ENCODE data around the gene ALAD.

DNA sequence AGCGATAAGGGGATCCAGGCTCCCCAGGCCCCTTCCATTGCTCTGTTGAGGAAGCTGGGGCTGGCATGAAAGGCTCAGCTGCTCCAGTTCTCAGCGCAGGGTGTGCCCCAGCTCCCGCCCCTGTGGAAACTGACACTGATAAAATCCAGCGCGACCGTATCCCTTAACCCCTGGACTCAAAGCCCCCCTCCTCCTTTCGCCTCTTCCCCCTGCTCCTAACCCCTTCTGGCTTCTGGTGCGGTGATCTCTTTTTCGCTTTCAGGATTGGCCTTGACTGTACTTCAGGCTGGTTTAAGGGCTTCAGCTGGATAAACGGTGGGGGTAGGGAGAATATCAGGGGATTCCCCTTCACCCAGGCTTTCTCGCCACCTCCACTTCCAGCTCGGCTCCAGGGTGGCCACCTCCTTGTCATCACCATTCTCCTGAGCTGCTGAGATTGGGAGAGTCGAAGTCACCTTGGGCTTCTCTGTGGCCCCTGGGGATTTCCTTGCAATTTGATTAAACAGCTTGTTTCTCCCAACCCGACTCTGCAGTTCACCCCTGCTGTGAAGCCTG is 50.9 kb downstream of the ALAD start:
- TF ChIP-seq, protein P1, sequence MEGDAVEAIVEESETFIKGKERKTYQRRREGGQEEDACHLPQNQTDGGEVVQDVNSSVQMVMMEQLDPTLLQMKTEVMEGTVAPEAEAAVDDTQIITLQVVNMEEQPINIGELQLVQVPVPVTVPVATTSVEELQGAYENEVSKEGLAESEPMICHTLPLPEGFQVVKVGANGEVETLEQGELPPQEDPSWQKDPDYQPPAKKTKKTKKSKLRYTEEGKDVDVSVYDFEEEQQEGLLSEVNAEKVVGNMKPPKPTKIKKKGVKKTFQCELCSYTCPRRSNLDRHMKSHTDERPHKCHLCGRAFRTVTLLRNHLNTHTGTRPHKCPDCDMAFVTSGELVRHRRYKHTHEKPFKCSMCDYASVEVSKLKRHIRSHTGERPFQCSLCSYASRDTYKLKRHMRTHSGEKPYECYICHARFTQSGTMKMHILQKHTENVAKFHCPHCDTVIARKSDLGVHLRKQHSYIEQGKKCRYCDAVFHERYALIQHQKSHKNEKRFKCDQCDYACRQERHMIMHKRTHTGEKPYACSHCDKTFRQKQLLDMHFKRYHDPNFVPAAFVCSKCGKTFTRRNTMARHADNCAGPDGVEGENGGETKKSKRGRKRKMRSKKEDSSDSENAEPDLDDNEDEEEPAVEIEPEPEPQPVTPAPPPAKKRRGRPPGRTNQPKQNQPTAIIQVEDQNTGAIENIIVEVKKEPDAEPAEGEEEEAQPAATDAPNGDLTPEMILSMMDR (IDR thresholded peaks at IDR 0.05): no peak
- no peak for TF ChIP-seq POLR2A (IDR thresholded peaks at IDR 0.05)

Data from lower leg skin (tissue), 3 donors.